PC-3 (cell line): ENCODE results near the gene SERPINB13. TPM values are rescaled to one million over a fixed set of nuclear protein-coding genes. Genes with fewer than 3 reads are reported as not detected.

Experiments used
- ATAC-seq: fragments of 200-7000 bp; cut with Tn5 transposase; 2 replicates; pipeline ENCODE4 v1.9.1; 2020; ENCODE audit warnings: mild to moderate bottlenecking, moderate library complexity
- BruUV-seq: library from RNA; stranded (reverse); fragments of 400-500 nt; replicated peaks from 2 replicates; lab custom pipeline; 2021; lab: Mats Ljungman, UMichigan
- CTCF ChIA-PET: fragments of 300-600 bp; sonication (Branson Sonifier 250); formaldehyde crosslinking; loops from one replicate; lab custom pipeline; 2022; ENCODE audit warnings: antibody characterized with exemption; lab: Charles Lee
- POLR2A ChIA-PET: fragments of 300-600 bp; sonication (Branson Sonifier 250); formaldehyde crosslinking; loops from one replicate; lab custom pipeline; 2022; ENCODE audit warnings: antibody characterized with exemption; ENCODE audit not compliant: unreplicated experiment; lab: Charles Lee
- DNase-seq: peaks from one replicate; pipeline ENCODE4 v3.0.0-alpha.2; 2015
- H2AFZ ChIP-seq: fragments of 300-600 bp; sonication (generic); 2 replicates; pipeline ENCODE4 v1.6.0; 2016; ENCODE audit warnings: antibody characterized with exemption, low read length
- H3F3A ChIP-seq: fragments of 300-600 bp; sonication (generic); one replicate; pipeline ENCODE4 v1.6.0; 2017; ENCODE audit warnings: antibody characterized with exemption, low read length, control low read depth, mild to moderate bottlenecking; ENCODE audit not compliant: unreplicated experiment
- H3K27ac ChIP-seq: fragments of 300-600 bp; sonication (generic); 2 replicates; pipeline ENCODE4 v1.5.1; 2016; ENCODE audit warnings: mild to moderate bottlenecking, low read length
- H3K27me3 ChIP-seq: fragments of 300-600 bp; sonication (generic); 2 replicates; pipeline ENCODE4 v1.6.1; 2016; ENCODE audit warnings: low read length, mixed read lengths
- H3K36me3 ChIP-seq: fragments of 300-600 bp; sonication (generic); 2 replicates; pipeline ENCODE4 v1.6.1; 2016; ENCODE audit warnings: low read depth, mixed run types, low read length, mixed read lengths
- H3K4me1 ChIP-seq: fragments of 300-600 bp; sonication (generic); 2 replicates; pipeline ENCODE4 v1.5.1; 2016; ENCODE audit warnings: low read length; ENCODE audit not compliant: insufficient read depth
- H3K4me2 ChIP-seq: fragments of 300-600 bp; sonication (generic); 2 replicates; pipeline ENCODE4 v1.6.0; 2016; ENCODE audit warnings: low read length
- H3K4me3 ChIP-seq: fragments of 300-600 bp; sonication (generic); 2 replicates; pipeline ENCODE4 v1.5.1; 2016; ENCODE audit warnings: mild to moderate bottlenecking, low read length, mixed read lengths
- H3K79me2 ChIP-seq: fragments of 300-600 bp; sonication (generic); 2 replicates; pipeline ENCODE4 v1.6.1; 2017; ENCODE audit warnings: low read length, mixed read lengths
- H3K9ac ChIP-seq: fragments of 300-600 bp; sonication (generic); 2 replicates; pipeline ENCODE4 v1.6.0; 2016; ENCODE audit warnings: mild to moderate bottlenecking, low read length
- H3K9me2 ChIP-seq: fragments of 300-600 bp; sonication (generic); replicated peaks from 2 replicates; pipeline ENCODE4 v1.6.1; 2016; ENCODE audit warnings: mixed run types, low read length, mixed read lengths
- H3K9me3 ChIP-seq: fragments of 300-600 bp; sonication (generic); 2 replicates; pipeline ENCODE4 v1.6.1; 2016; ENCODE audit warnings: low read length, mixed read lengths
- H4K20me1 ChIP-seq: fragments of 300-600 bp; sonication (generic); 2 replicates; pipeline ENCODE4 v1.6.1; 2016; ENCODE audit warnings: low read length, mixed read lengths
- EZH2 ChIP-seq: fragments of 300-600 bp; sonication (generic); IDR thresholded peaks from one replicate; pipeline ENCODE4 v1.6.1; 2017; ENCODE audit warnings: antibody characterized with exemption, mild to moderate bottlenecking, low read length; ENCODE audit not compliant: unreplicated experiment
- EZH2phosphoT487 ChIP-seq: fragments of 300-600 bp; sonication (generic); IDR thresholded peaks from 2 replicates; pipeline ENCODE4 v1.6.1; 2018; ENCODE audit warnings: mild to moderate bottlenecking, antibody characterized with exemption, low read length, borderline replicate concordance
- intact Hi-C: fragments of 100-400 bp; cut with micrococcal nuclease; formaldehyde crosslinking; loops from 2 replicates; pipeline ENCODE4 v1.9.0; 2023
- total RNA-seq: library from RNA; depleted of rRNA; stranded (reverse); fragments of >200 nt; gene quantifications from 2 replicates; pipeline ENCODE4 v1.2.3, GENCODE V29; 2014
- TF ChIP-seq, protein P1 (sequence below): fragments of 300-600 bp; sonication (generic); conservative IDR thresholded peaks from 2 replicates; pipeline ENCODE4 v1.5.1; 2017; ENCODE audit warnings: antibody characterized with exemption, low read depth, mild to moderate bottlenecking, low read length

Gene SERPINB13
- total RNA-seq, 1 experiment from 2014 or later = not detected

- Histone ChIP-seq H4K20me1 (no peaks in the 10 kb centered on the region), H3K4me2 (no peak overlapping the region), H3K9me3 (no peaks in the 10 kb centered on the region), H3K27me3 (no peaks in the 10 kb centered on the region), H3K79me2 (no peaks in the 10 kb centered on the region), H3K9me2 (no peaks in the 10 kb centered on the region), H2AFZ (no peak overlapping the region), H3F3A (no peaks in the 10 kb centered on the region), H3K4me3 (no peak overlapping the region), H3K4me1 (no peaks in the 10 kb centered on the region), H3K36me3 (no peaks in the 10 kb centered on the region), H3K9ac (no peak overlapping the region), H3K27ac (no peak overlapping the region)
- no TSS peak for BruUV-seq
- POLR2A ChIA-PET = no interaction called here
- ATAC-seq (no peak), DNase-seq (no peak)
- intact Hi-C loops = no loop called here
- CTCF ChIA-PET = no interaction called here
- TF ChIP-seq EZH2 (no peak), EZH2phosphoT487 (no peak)
- TF ChIP-seq, protein P1, sequence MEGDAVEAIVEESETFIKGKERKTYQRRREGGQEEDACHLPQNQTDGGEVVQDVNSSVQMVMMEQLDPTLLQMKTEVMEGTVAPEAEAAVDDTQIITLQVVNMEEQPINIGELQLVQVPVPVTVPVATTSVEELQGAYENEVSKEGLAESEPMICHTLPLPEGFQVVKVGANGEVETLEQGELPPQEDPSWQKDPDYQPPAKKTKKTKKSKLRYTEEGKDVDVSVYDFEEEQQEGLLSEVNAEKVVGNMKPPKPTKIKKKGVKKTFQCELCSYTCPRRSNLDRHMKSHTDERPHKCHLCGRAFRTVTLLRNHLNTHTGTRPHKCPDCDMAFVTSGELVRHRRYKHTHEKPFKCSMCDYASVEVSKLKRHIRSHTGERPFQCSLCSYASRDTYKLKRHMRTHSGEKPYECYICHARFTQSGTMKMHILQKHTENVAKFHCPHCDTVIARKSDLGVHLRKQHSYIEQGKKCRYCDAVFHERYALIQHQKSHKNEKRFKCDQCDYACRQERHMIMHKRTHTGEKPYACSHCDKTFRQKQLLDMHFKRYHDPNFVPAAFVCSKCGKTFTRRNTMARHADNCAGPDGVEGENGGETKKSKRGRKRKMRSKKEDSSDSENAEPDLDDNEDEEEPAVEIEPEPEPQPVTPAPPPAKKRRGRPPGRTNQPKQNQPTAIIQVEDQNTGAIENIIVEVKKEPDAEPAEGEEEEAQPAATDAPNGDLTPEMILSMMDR = no peak
These were observed 16.4 kb upstream of the SERPINB13 start for GRCh38 chr18:63570721-63571120.

DNA sequence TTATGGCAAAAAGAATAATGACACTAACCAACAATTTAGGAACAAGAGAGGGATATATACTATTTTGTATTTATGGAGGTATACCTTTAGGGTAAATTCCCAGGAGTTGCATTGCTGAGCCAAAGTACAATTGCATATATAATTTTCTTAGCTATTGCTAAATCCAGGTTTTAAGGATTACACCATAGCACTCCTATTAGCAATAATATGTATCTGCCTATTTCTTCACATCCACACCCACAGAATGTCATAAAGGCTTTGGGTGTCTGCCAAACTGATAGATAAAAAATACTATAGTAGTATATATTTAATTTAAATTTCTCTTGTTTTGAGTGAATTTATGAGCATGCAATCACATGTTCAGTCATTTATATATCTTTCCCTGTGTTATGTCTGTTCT, 11.5 kb upstream of the SERPINB13 start:
- no peaks in the 10 kb centered on the region for H3F3A ChIP-seq
- DNase-seq (no peak), ATAC-seq (no peak)
- H4K20me1 ChIP-seq = no peaks in the 10 kb centered on the region
- TF ChIP-seq EZH2 = no peak
- TF ChIP-seq, protein P1 = no peak
- TF ChIP-seq EZH2phosphoT487 = no peak
- H2AFZ ChIP-seq = no peak overlapping the region
- H3K9ac ChIP-seq = no peak overlapping the region
- intact Hi-C loops = loop anchor here (5.0 kb wide), 1 partner anchor 107 kb away; no protein-coding TSS in a partner anchor
- H3K9me3 ChIP-seq = no peaks in the 10 kb centered on the region
- no peaks in the 10 kb centered on the region for H3K4me1 ChIP-seq
- no peak overlapping the region for H3K4me2 ChIP-seq
- no peaks in the 10 kb centered on the region for H3K79me2 ChIP-seq
- no TSS peak for BruUV-seq
- H3K27me3 ChIP-seq = no peaks in the 10 kb centered on the region
- no peak overlapping the region for H3K4me3 ChIP-seq
- no peaks in the 10 kb centered on the region for H3K36me3 ChIP-seq
- H3K9me2 ChIP-seq = no peaks in the 10 kb centered on the region
- CTCF ChIA-PET = no interaction called here
- POLR2A ChIA-PET = interaction anchor here (0.6 kb wide), 1 partner anchor 202 kb away, joined by 3 read pairs; no protein-coding TSS in a partner anchor
- H3K27ac ChIP-seq = no peak overlapping the region

- BruUV-seq = no TSS peak
- ATAC-seq = peak; percentile 48; the same call in 1 of the 2 replicates
- Histone ChIP-seq H3K4me1 (no peaks in the 10 kb centered on the region), H3F3A (no peaks in the 10 kb centered on the region), H3K79me2 (no peaks in the 10 kb centered on the region), H3K9ac (0 out of 2 replicates have a peak overlapping the region, but pooled peaks have one; percentile 7), H3K27ac (no peak overlapping the region), H3K4me3 (no peak overlapping the region), H3K36me3 (no peaks in the 10 kb centered on the region), H3K27me3 (no peaks in the 10 kb centered on the region), H2AFZ (0 out of 2 replicates have a peak overlapping the region, but pooled peaks have one; percentile 4), H3K4me2 (no peak overlapping the region), H4K20me1 (no peaks in the 10 kb centered on the region), H3K9me2 (no peaks in the 10 kb centered on the region), H3K9me3 (no peaks in the 10 kb centered on the region)
- ChIA-PET CTCF (interaction anchor here (0.5 to 0.9 kb wide), 7 partner anchors 15 to 178 kb away, joined by 3 to 10 read pairs (median 3); no protein-coding TSS in a partner anchor), POLR2A (interaction anchor here (0.7 kb wide), 1 partner anchor 99 kb away, joined by 8 read pairs; no protein-coding TSS in a partner anchor)
- peak; percentile 69 for DNase-seq
- intact Hi-C loops = loop anchor here (1.0 to 5.0 kb wide), 4 partner anchors 60 to 266 kb away; no protein-coding TSS in a partner anchor
- TF ChIP-seq, protein P1 = peak; percentile 90
- TF ChIP-seq EZH2phosphoT487 = no peak
These were observed 8.7 kb upstream of the SERPINB13 start for GRCh38 chr18:63578357-63578958.
